HG03575 (cell line): ENCODE measurements around the gene HRH2.
"Not testable (repeated sequence)": the region's sequence is repeated elsewhere in the genome, so short reads cannot be mapped to it uniquely, and the experiment has no call there.

Experiments
- ATAC-seq: cut with Tn5 transposase; IDR thresholded peaks from one replicate; pipeline ENCODE4 v1.9.1; 2021; ENCODE audit not compliant: unreplicated experiment, insufficient number of reproducible peaks, low FRiP score; ENCODE audit errors: extremely low read depth

HRH2 gene

DNA sequence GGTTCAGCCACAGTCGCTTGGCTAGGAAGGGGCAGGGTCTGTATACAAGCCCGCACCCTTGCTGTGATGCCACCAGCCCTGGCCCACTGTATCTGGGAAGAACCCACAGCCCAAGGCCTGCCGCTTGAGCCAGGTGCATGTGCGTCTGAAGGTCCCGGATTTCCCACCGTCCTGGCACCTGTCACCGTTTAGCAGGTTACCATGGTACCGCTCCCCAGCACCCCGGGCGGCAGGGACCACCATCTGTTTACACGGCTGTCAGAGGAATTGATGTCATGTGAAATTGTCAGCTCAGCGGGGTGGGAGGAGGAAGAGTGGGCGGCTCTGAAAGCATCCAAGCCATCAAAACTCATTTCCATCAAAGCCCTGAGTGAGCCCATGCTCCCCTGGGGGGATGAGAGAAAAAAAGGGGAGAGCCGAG is 92.7 kb downstream of the HRH2 start:
- ATAC-seq = no peak

DNA sequence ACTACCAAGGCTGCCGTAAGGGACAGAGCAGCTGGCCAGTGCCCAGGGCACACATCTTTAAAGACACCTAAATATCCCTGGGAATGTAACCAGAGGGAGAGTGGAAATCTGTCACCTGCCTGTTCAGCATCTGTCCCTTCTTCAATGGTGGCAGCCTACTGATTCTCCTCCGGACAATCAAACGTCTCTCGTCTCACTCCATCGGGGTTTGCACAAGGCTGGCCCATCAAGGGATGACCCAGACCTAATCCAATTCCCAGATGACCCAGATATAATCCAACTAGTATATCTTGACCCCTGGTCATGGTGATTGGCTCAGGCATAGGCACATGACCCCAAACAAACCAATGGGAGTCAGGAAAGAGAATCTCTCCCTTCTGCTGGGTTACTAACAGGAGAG is 93.5 kb downstream of the HRH2 start:
- no peak for ATAC-seq

DNA sequence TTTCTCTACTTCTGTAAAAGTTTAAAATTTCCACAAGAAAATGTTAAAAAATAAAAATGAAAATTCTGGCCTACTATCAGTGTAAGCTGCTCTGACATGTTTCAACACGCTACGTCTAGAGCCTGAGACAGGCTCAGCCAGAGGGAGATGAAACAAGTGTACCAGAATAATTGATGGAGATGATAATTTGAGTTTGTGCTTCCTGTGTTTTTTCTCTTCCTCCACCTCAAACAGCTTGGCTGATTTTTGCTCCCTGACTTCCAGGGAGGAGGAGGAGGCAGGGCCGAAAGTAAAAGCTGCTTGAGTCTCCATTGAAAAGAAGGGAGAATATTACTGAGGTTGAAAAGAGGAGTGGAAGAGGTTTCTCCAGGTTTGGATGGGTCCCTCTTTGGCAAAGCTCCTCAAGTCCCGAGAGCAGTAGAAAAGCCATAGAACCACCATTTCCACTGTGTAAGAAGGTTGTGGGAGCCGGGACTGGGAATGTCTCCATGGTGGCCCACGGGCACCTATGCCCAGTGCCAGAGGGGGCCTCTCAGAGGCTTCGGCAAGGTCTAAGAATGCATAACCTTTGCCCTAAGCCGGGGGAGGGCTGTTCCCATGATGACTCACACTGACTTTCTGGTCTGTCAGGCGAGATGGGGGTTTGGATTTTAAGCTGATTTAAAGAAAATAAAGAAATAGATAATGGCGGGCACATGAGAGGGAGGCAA is 95.1 kb downstream of the HRH2 start:
- ATAC-seq = no peak

DNA sequence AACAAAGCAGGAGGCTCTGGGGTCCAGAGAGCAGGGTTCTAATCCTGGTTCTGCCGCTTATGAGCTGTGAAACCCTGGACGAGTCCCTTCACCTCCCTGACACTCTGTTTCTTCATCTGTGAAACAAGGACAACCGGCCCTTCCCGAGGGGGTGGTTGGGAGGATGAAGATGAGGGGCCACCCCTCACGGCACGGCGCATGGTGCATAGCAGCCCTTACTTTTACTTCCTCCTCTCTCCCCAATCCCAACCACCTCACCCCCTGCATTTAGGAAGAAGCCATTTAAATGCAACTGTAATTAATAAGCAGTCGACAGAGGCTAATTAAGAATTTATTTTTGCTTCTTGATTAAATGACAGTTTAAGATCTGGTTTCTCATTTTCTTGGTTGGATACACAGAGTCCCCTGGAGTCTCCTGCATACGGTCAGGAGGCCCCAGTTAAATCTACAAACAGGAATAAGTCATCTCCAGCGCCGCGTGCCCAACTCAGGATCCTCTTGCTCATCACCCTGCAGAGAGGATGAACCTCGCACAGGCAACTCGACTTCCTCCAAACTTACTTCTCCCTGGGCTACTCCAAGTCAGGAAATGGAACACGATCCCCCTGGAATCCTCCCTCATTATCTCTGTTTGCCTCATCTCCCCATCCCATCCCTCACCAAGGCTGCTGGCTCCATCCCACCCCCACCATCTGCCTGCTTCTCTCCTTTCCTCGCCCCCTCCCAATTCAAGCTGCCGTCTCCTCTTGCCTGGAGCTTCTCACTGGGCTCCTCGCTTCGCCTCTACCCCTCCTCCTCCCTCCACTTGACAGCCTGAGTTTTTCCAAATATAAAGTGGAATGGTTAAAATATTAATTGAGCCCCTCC is 95.9 kb downstream of the HRH2 start:
- ATAC-seq = no peak

DNA sequence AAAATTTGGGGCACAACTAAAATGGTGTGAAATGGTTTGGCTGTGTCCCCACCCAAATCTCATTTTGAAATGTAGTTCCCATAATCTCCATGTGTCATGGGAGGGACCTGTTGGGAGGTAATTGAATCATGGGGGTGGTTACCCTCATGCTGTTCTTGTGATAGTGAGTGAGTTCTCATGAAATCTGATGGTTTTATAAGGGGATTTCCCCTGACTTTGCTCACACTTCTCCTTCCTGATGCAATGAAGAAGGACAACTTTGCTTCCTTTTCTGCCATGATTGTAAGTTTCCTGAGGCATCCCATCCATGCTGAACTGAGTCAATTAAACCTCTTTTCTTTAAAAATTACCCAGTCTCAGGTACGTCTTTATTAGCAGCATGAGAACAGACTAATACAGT is 102.1 kb downstream of the HRH2 start:
- not testable (repeated sequence) for ATAC-seq
